Psoas muscle (tissue), 8 donors: ENCODE data around the gene LHFPL4. TPM values are rescaled to one million over a fixed set of nuclear protein-coding genes. Genes with fewer than 3 reads are reported as not detected.

Experiments used
- ATAC-seq, 4 donors: fragments of 200-7000 bp; cut with Tn5 transposase; one replicate each; pipeline ENCODE4 v1.9.1; 2020; ENCODE audit warnings: moderate library complexity in 3 of 4, mild to moderate bottlenecking in 2 of 4
- DNase-seq, 2 donors: peaks; one replicate each; pipeline ENCODE4 v3.0.0-alpha.2; 2020
- H3K27ac ChIP-seq: fragments of 200-600 bp; one replicate; pipeline ENCODE4 v1.8.0; 2022
- H3K27me3 ChIP-seq, 3 donors: fragments of 200-600 bp in 1 of 3; one replicate each; pipeline versions ENCODE4 v1.6.1 to v1.8.0; 2013 to 2022; ENCODE audit warnings: low read length in 2 of 3, mild to moderate bottlenecking in 2 of 3, moderate library complexity in 1 of 3; ENCODE audit not compliant: insufficient read depth in 3 of 3
- H3K36me3 ChIP-seq, 2 donors: fragments of 200-600 bp in 1 of 2; one replicate each; pipeline versions ENCODE4 v1.6.1 to v1.8.0; 2013 to 2022; ENCODE audit warnings: low read depth in 1 of 2, mild to moderate bottlenecking in 1 of 2, moderate library complexity in 1 of 2; ENCODE audit not compliant: insufficient read depth in 1 of 2
- H3K4me1 ChIP-seq: fragments of 200-600 bp; one replicate; pipeline ENCODE4 v1.8.0; 2022
- H3K4me3 ChIP-seq: fragments of 200-600 bp; one replicate; pipeline ENCODE4 v1.8.0; 2022; ENCODE audit warnings: mild to moderate bottlenecking
- H3K9me3 ChIP-seq: fragments of 200-600 bp; one replicate; pipeline ENCODE4 v1.8.0; 2022
- CTCF ChIP-seq: fragments of 200-600 bp; IDR thresholded peaks from one replicate; pipeline ENCODE4 v1.8.0; 2022; ENCODE audit warnings: antibody characterized with exemption
- WGBS, 3 donors: extraction: QIAGEN DNeasy Blood & Tissue Kit; methylation state at CpG; one replicate each; pipeline versions ENCODE4 v1.1.6 to v1.1.7; 2013; 5-methylcytosine and 5-hydroxymethylcytosine counted together
- intact Hi-C, 2 donors: fragments of 100-400 bp; cut with DNase I; formaldehyde crosslinking; loops; one replicate each; pipeline versions ENCODE4 v1.11.0 to v1.14.2; 2022
- polyA plus RNA-seq, 3 donors: library from polyadenylated mRNA; stranded (reverse); fragments of 200-250 nt; gene quantifications; one replicate each; pipeline ENCODE4 v1.2.3, GENCODE V29; 2013
- total RNA-seq, 4 donors: library from RNA; stranded (reverse); fragmentation: NEBNext Ultra II Directional in 2 of 4; extraction: Animal tissue kit (Norgen Biotek cat#: 25700) in 2 of 4; gene quantifications; one replicate each; pipeline versions ENCODE4 v1.2.1 to v1.2.4, GENCODE V29; 2021 to 2023
- donor health status: healthy with polysubstance abuse.
- donor health status: DM: no; HTN: no; CAD: no; lungs with moderate emphysema.
- donor health status: Bipolar disorder and iron deficiency.
- donor health status: healthy.
- donor health status: DM: yes; HTN: yes; CAD: no.
- donor health status: DM: no; HTN: no; CAD: no.
- donor health status: DM: no; HTN: no; CAD: no.
- donor health status: DM: yes; HTN: yes; CAD: no.

LHFPL4 gene
- total and polyA plus RNA-seq, 7 donors = 0.01 TPM; not detected in 6

DNA sequence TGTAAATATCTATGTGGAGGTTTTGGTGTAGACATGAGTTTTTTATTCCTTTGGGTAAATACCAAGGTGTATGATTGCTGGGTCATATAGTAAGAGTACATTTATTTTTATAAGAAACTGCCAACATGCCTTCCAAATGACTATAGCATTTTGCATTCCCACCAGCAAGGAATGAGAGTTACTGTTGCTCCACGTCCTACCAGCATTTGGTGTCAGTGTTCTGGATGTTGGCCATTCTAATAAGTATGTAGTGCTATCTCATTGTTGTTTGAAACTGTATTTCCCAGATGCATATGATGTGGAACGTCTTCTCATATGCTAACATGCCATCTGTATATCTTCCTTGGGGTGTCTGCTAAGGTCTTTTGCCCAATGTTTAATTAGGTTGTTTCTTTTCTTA, 38.7 kb downstream of the LHFPL4 start:
- Histone ChIP-seq H3K27ac (no peak overlapping the region), H3K36me3 (no peaks in the 10 kb centered on the region), H3K27me3 (peaks cover 0 to 3% (median 0%) of the 10 kb centered on the region in 3 donors), H3K4me3 (no peak overlapping the region), H3K9me3 (no peaks in the 10 kb centered on the region), H3K4me1 (no peaks in the 10 kb centered on the region)
- intact Hi-C loops = no loop called here
- WGBS, 3 donors = 40 to 57% (median 44%) methylated on average over 2 of the region's 2 CpGs
- no peak for ATAC-seq
- TF ChIP-seq CTCF = no peak
- DNase-seq = no peak

- Histone ChIP-seq H3K36me3 (no peaks in the 10 kb centered on the region), H3K27me3 (peaks cover 0 to 10% (median 4%) of the 10 kb centered on the region in 3 donors), H3K27ac (no peak overlapping the region), H3K4me3 (no peak overlapping the region), H3K9me3 (no peaks in the 10 kb centered on the region), H3K4me1 (no peaks in the 10 kb centered on the region)
- no peak for TF ChIP-seq CTCF
- DNase-seq = no peak
- ATAC-seq = no peak
- WGBS, 3 donors = 64 to 66% (median 65%) methylated on average over 4 of the region's 4 CpGs
- intact Hi-C loops = no loop called here
Observed at GRCh38 chr3:9514306-9514705, 39.3 kb downstream of the LHFPL4 start.

DNA sequence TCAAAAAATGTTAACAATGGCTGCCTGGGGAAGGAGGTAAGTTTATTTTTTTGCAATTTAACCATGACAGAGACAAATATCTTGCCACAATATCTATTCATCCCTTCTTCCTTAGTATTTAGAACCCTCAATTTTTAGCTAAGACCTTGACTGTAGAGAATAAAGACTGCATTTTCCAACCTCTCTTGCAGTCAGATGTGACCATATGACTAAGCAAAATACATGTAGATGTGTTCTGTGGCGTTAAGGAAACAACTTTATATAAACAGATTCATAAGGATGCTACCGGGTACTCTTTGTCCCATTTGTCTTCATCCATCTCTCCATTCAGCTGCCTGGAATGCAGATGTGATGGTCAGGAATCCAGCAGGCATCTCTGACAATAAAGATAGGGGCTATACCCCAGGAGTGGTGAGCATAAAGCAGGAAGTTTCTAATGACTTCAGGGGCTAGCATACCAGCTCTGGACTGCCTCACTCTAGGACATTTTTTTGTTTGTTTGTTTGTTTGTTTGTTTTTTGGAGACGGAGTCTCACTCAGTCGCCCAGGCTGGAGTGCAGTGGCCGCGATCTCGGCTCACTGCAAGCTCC, 41.1 kb downstream of the LHFPL4 start:
- DNase-seq (no peak), ATAC-seq (no peak)
- Histone ChIP-seq H3K9me3 (no peaks in the 10 kb centered on the region), H3K27me3 (peaks cover 0 to 17% (median 9%) of the 10 kb centered on the region in 3 donors), H3K27ac (no peak overlapping the region), H3K4me1 (no peaks in the 10 kb centered on the region), H3K36me3 (no peaks in the 10 kb centered on the region), H3K4me3 (no peak overlapping the region)
- 65 to 76% (median 72%) methylated on average over 7 of the region's 7 CpGs for WGBS, 3 donors
- TF ChIP-seq CTCF = no peak
- intact Hi-C loops = no loop called here

DNA sequence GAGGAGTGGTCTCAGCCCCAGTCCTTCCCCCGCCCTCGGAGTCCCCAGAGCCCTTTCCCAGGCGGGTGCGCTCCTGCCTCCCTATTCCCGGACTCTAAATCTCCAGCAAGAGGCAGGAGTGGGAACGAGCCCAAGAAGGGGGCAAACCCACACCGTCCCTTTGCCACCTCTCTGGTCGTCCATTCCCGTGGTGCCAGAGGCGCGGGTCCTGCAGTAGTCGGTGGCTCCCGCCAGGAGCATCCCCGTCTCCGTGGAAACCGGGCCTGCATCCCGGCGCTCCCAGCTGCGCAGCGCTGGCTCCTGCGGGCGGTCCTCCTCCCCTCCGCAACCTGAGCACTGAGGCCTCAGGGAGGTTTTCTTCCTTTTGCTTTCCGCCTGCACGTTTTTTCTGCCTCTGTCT, 44.8 kb downstream of the LHFPL4 start:
- DNase-seq (no peak), ATAC-seq (no peak)
- 9 to 13% (median 10%) methylated on average over 25 of the region's 25 CpGs for WGBS, 3 donors
- peaks cover 0 to 19% (median 9%) of the 10 kb centered on the region in 3 donors for H3K27me3 ChIP-seq
- H3K4me3 ChIP-seq = no peak overlapping the region
- no peaks in the 10 kb centered on the region for H3K4me1 ChIP-seq
- intact Hi-C loops = no loop called here
- H3K9me3 ChIP-seq = no peaks in the 10 kb centered on the region
- no peak for TF ChIP-seq CTCF
- no peaks in the 10 kb centered on the region for H3K36me3 ChIP-seq
- no peak overlapping the region for H3K27ac ChIP-seq
